Activated CD4-positive, alpha-beta T cell treated with anti-CD3 and anti-CD28 coated beads, Interleukin-2, amount 10 ng/mL, durations not matched to agents 7 days and 5 days (primary cell): ENCODE measurements around the gene NDUFS4. TPM values are rescaled to one million over a fixed set of nuclear protein-coding genes. Genes with fewer than 3 reads are reported as not detected.
A peak's percentile ranks its signal among the peaks of the same experiment; 100 is the strongest.

ENCODE experiments used
- CTCF ChIA-PET: fragments of 350-600 bp; sonication (Branson Sonifier 250); formaldehyde crosslinking; loops from one replicate; lab custom pipeline; 2021; ENCODE audit warnings: antibody characterized with exemption; lab: Charles Lee
- POLR2A ChIA-PET: fragments of 350-600 bp; sonication (Branson Sonifier 250); formaldehyde crosslinking; loops from one replicate; lab custom pipeline; 2021; ENCODE audit warnings: antibody characterized with exemption; lab: Charles Lee
- DNase-seq: peaks from one replicate; pipeline ENCODE4 v3.0.0-alpha.2; 2020
- H3K27ac Mint-ChIP-seq: one replicate; pipeline ENCODE4 v1.8.0; 2021; ENCODE audit warnings: mild to moderate bottlenecking, moderate library complexity, mixed read lengths
- H3K27me3 Mint-ChIP-seq: one replicate; pipeline ENCODE4 v1.8.0; 2021; ENCODE audit warnings: mixed read lengths
- H3K36me3 Mint-ChIP-seq: one replicate; pipeline ENCODE4 v1.8.0; 2021; ENCODE audit warnings: low read depth, mixed read lengths
- H3K4me1 Mint-ChIP-seq: one replicate; pipeline ENCODE4 v1.8.0; 2021; ENCODE audit warnings: mixed read lengths
- H3K4me3 Mint-ChIP-seq: one replicate; pipeline ENCODE4 v1.8.0; 2021; ENCODE audit warnings: mild to moderate bottlenecking, moderate library complexity, mixed read lengths
- H3K9me3 Mint-ChIP-seq: one replicate; pipeline ENCODE4 v1.8.0; 2021; ENCODE audit warnings: mixed read lengths
- total RNA-seq, 2 experiments: library from RNA; stranded (reverse); gene quantifications; one replicate each; pipeline ENCODE4 v1.2.3, GENCODE V29; 2021

NDUFS4 gene
- total RNA-seq, 2 experiments from 2014 or later: 43.2 to 46.8 TPM

- H3K27me3 Mint-ChIP-seq: peaks cover 35% of the 10 kb centered on the region
- CTCF ChIA-PET: no interaction called here
- H3K4me1 Mint-ChIP-seq: no peaks in the 10 kb centered on the region
- H3K9me3 Mint-ChIP-seq: peaks cover 8% of the 10 kb centered on the region
- peaks cover 4% of the 10 kb centered on the region for H3K36me3 Mint-ChIP-seq
- DNase-seq: no peak
- POLR2A ChIA-PET: no interaction called here
- H3K27ac Mint-ChIP-seq: no peak overlapping the region
- no peak overlapping the region for H3K4me3 Mint-ChIP-seq
These were observed 6.0 kb upstream of the NDUFS4 start for GRCh38 chr5:53554444-53554843.

GRCh38 chr5:53555160-53555559 lies 5.3 kb upstream of the NDUFS4 start:
- POLR2A ChIA-PET: no interaction called here
- Mint-ChIP-seq H3K4me1 (peaks cover under 1% of the 10 kb centered on the region), H3K36me3 (peaks cover 4% of the 10 kb centered on the region), H3K9me3 (peaks cover 8% of the 10 kb centered on the region), H3K27ac (no peak overlapping the region), H3K4me3 (no peak overlapping the region), H3K27me3 (peaks cover 35% of the 10 kb centered on the region)
- no peak for DNase-seq
- CTCF ChIA-PET: no interaction called here

- H3K9me3 Mint-ChIP-seq: peaks cover 8% of the 10 kb centered on the region
- H3K4me3 Mint-ChIP-seq: no peak overlapping the region
- peaks cover 4% of the 10 kb centered on the region for H3K36me3 Mint-ChIP-seq
- POLR2A ChIA-PET: no interaction called here
- CTCF ChIA-PET: no interaction called here
- no peak for DNase-seq
- peaks cover 35% of the 10 kb centered on the region for H3K27me3 Mint-ChIP-seq
- H3K27ac Mint-ChIP-seq: no peak overlapping the region
- peaks cover 7% of the 10 kb centered on the region for H3K4me1 Mint-ChIP-seq
These were observed 4.4 kb upstream of the NDUFS4 start for GRCh38 chr5:53556001-53556400.

GRCh38 chr5:53557386-53557785 lies 3.1 kb upstream of the NDUFS4 start:
- Mint-ChIP-seq H3K9me3 (peaks cover 8% of the 10 kb centered on the region), H3K27ac (no peak overlapping the region), H3K36me3 (peaks cover 4% of the 10 kb centered on the region), H3K4me1 (peaks cover 19% of the 10 kb centered on the region), H3K4me3 (no peak overlapping the region), H3K27me3 (peaks cover 35% of the 10 kb centered on the region)
- CTCF ChIA-PET: interaction anchor here (0.7 kb wide), 1 partner anchor 105 kb away, joined by 3 read pairs; no protein-coding TSS in a partner anchor
- POLR2A ChIA-PET: no interaction called here
- DNase-seq: no peak

- Mint-ChIP-seq H3K9me3 (peaks cover 8% of the 10 kb centered on the region), H3K27me3 (peaks cover 33% of the 10 kb centered on the region), H3K36me3 (peaks cover 7% of the 10 kb centered on the region), H3K27ac (no peak overlapping the region), H3K4me3 (no peak overlapping the region), H3K4me1 (peaks cover 24% of the 10 kb centered on the region)
- ChIA-PET POLR2A (no interaction called here), CTCF (no interaction called here)
- DNase-seq: no peak
These were observed 1.5 kb upstream of the NDUFS4 start for GRCh38 chr5:53558966-53559365.

- peaks cover 8% of the 10 kb centered on the region for H3K9me3 Mint-ChIP-seq
- H3K36me3 Mint-ChIP-seq: peaks cover 7% of the 10 kb centered on the region
- POLR2A ChIA-PET: no interaction called here
- CTCF ChIA-PET: interaction anchor here (1.2 kb wide), 1 partner anchor 10 kb away, joined by 3 read pairs; no protein-coding TSS in a partner anchor
- peak overlapping the region; percentile 94 for H3K4me3 Mint-ChIP-seq
- no peak for DNase-seq
- no peak overlapping the region for H3K27ac Mint-ChIP-seq
- H3K4me1 Mint-ChIP-seq: peaks cover 28% of the 10 kb centered on the region
- H3K27me3 Mint-ChIP-seq: peaks cover 25% of the 10 kb centered on the region
These were observed 411 bp upstream of the NDUFS4 start for GRCh38 chr5:53560028-53560427.

GRCh38 chr5:53568401-53568800 lies 8.0 kb downstream of the NDUFS4 start:
- DNase-seq: no peak
- Mint-ChIP-seq H3K36me3 (peaks cover 4% of the 10 kb centered on the region), H3K27me3 (no peaks in the 10 kb centered on the region), H3K4me1 (peaks cover 5% of the 10 kb centered on the region), H3K4me3 (no peak overlapping the region), H3K9me3 (no peaks in the 10 kb centered on the region), H3K27ac (no peak overlapping the region)
- POLR2A ChIA-PET: no interaction called here
- CTCF ChIA-PET: no interaction called here

- ChIA-PET CTCF (no interaction called here), POLR2A (no interaction called here)
- H3K27me3 Mint-ChIP-seq: no peaks in the 10 kb centered on the region
- no peak overlapping the region for H3K4me3 Mint-ChIP-seq
- peaks cover 4% of the 10 kb centered on the region for H3K4me1 Mint-ChIP-seq
- no peaks in the 10 kb centered on the region for H3K9me3 Mint-ChIP-seq
- peaks cover 4% of the 10 kb centered on the region for H3K36me3 Mint-ChIP-seq
- no peak overlapping the region for H3K27ac Mint-ChIP-seq
- DNase-seq: no peak
These were observed 8.4 kb downstream of the NDUFS4 start for GRCh38 chr5:53568871-53569270.

GRCh38 chr5:53569453-53569852 lies 9.0 kb downstream of the NDUFS4 start:
- no peak for DNase-seq
- Mint-ChIP-seq H3K4me1 (no peaks in the 10 kb centered on the region), H3K4me3 (no peak overlapping the region), H3K27ac (no peak overlapping the region), H3K9me3 (no peaks in the 10 kb centered on the region), H3K27me3 (no peaks in the 10 kb centered on the region), H3K36me3 (peaks cover 9% of the 10 kb centered on the region)
- POLR2A ChIA-PET: no interaction called here
- CTCF ChIA-PET: interaction anchor here (1.3 kb wide), 1 partner anchor 9 kb away, joined by 3 read pairs; the partner anchor contains the start of gene NDUFS4

DNA sequence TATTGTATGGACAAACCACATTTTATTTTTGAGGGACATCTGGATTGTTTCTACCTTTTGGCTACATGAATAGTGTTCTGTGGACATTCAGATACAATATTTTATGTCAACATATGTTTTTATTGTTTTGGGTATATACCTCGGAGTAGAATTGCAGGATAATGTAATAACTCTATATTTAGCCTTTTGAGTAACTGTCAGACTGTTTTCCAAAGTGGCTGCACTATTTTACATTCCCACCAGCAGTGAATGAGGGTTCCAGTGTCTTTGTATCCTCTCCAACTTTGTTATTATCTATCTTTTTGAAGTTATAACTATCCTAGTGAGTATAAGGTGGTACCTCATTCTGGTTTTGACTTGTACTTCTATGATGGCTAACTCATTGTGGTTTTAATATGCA lies 11.0 kb downstream of the NDUFS4 start:
- H3K9me3 Mint-ChIP-seq: no peaks in the 10 kb centered on the region

DNA sequence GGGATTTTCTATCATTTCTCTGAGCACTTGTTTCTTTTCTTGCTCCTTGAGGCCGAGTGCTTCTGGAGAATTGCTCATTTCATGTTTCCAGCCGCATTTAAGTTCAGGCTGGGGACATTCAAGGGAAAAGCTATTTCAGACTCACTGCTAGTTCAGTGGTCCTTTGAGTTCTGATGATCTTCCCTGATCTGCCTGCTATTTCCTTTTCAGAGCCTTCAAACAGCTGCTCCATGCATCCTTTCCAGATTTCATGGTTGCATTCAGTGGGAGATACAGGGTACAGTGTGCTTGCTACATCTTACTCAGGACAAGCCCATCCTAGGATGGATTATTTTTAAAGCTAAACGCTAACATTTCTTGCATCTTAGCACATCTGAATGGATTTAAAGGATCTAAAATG lies 14.7 kb downstream of the NDUFS4 start:
- no peak for DNase-seq
- Mint-ChIP-seq H3K4me3 (no peak overlapping the region), H3K27me3 (no peaks in the 10 kb centered on the region), H3K9me3 (no peaks in the 10 kb centered on the region), H3K4me1 (no peaks in the 10 kb centered on the region), H3K36me3 (peaks cover 18% of the 10 kb centered on the region), H3K27ac (no peak overlapping the region)
- ChIA-PET POLR2A (no interaction called here), CTCF (no interaction called here)

More for the DNA sequence above, 11.0 kb downstream of the NDUFS4 start:
- Mint-ChIP-seq H3K27me3 (no peaks in the 10 kb centered on the region), H3K27ac (no peak overlapping the region), H3K4me1 (no peaks in the 10 kb centered on the region), H3K36me3 (peaks cover 13% of the 10 kb centered on the region), H3K4me3 (no peak overlapping the region)
- POLR2A ChIA-PET: no interaction called here
- no peak for DNase-seq
- CTCF ChIA-PET: no interaction called here

DNA sequence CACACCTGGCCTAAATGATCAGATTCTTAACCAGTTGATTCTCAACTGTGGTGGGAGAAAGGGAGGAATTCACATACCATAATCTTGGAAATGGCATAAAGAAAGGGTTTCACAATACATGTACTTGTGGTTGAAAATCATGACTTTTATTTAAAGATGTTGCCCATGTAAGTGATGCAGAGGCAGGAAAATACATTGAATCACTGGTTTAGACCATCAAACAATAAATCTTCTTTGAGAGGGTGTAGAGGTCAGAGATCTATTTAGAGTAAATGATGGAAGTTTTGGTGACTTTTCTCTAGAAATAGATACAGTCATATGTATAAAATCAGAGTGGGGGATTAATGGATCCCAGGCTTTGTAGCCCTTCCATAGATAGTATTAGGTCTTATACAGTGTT lies 15.4 kb downstream of the NDUFS4 start:
- CTCF ChIA-PET: no interaction called here
- no peaks in the 10 kb centered on the region for H3K9me3 Mint-ChIP-seq
- no peaks in the 10 kb centered on the region for H3K27me3 Mint-ChIP-seq
- no peak overlapping the region for H3K27ac Mint-ChIP-seq
- H3K36me3 Mint-ChIP-seq: peaks cover 18% of the 10 kb centered on the region
- H3K4me3 Mint-ChIP-seq: no peak overlapping the region
- peaks cover 2% of the 10 kb centered on the region for H3K4me1 Mint-ChIP-seq
- POLR2A ChIA-PET: no interaction called here
- no peak for DNase-seq

GRCh38 chr5:53576674-53577073 lies 16.2 kb downstream of the NDUFS4 start:
- Mint-ChIP-seq H3K36me3 (peaks cover 16% of the 10 kb centered on the region), H3K27ac (no peak overlapping the region), H3K27me3 (no peaks in the 10 kb centered on the region), H3K4me1 (peaks cover 2% of the 10 kb centered on the region), H3K4me3 (no peak overlapping the region), H3K9me3 (no peaks in the 10 kb centered on the region)
- no peak for DNase-seq
- ChIA-PET POLR2A (no interaction called here), CTCF (no interaction called here)

- ChIA-PET CTCF (no interaction called here), POLR2A (no interaction called here)
- Mint-ChIP-seq H3K9me3 (no peaks in the 10 kb centered on the region), H3K27me3 (no peaks in the 10 kb centered on the region), H3K27ac (no peak overlapping the region), H3K4me1 (peaks cover 2% of the 10 kb centered on the region), H3K4me3 (no peak overlapping the region), H3K36me3 (peaks cover 14% of the 10 kb centered on the region)
- no peak for DNase-seq
These were observed 18.4 kb downstream of the NDUFS4 start for GRCh38 chr5:53578854-53579253.
